Measurements from ENCODE around the gene OSCAR. TPM values are rescaled to one million over a fixed set of nuclear protein-coding genes. Genes with fewer than 3 reads are reported as not detected.

OSCAR gene
- total RNA-seq, 2 donors from 2014 or later: 2.4 TPM; not detected in 1

- Histone ChIP-seq H3K27ac (no peak overlapping the region), H3K4me1 (peaks cover 0 to 41% of the 10 kb centered on the region in 2 donors), H3K9me3 (no peaks in the 10 kb centered on the region), H3K36me3 (peaks cover 49% of the 10 kb centered on the region), H3K27me3 (no peaks in the 10 kb centered on the region), H3K4me3 (no peak overlapping the region)
- no peak for TF ChIP-seq CTCF (IDR thresholded peaks at IDR 0.05)
- no peak for DNase-seq (ENCODE audit: low spot score)
Observed at GRCh38 chr19:54142166-54142780, 41.7 kb upstream of the OSCAR start.

GRCh38 chr19:54141356-54141755 is 40.8 kb upstream of the OSCAR start:
- Histone ChIP-seq H3K4me1 (peaks cover 0 to 37% of the 10 kb centered on the region in 2 donors), H3K27ac (no peak overlapping the region), H3K27me3 (no peaks in the 10 kb centered on the region), H3K36me3 (peaks cover 40% of the 10 kb centered on the region), H3K4me3 (no peak overlapping the region), H3K9me3 (no peaks in the 10 kb centered on the region)
- no peak for DNase-seq (ENCODE audit: low spot score)
- no peak for TF ChIP-seq CTCF (IDR thresholded peaks at IDR 0.05)

GRCh38 chr19:54138489-54139256 is 38.1 kb upstream of the OSCAR start:
- peaks cover 13% of the 10 kb centered on the region for H3K36me3 ChIP-seq
- DNase-seq (ENCODE audit: low spot score): no peak
- H3K4me1 ChIP-seq: peaks cover 0 to 44% of the 10 kb centered on the region in 2 donors
- no peak for TF ChIP-seq CTCF (IDR thresholded peaks at IDR 0.05)
- peak overlapping the region; percentile 97 to 99 for H3K4me3 ChIP-seq
- H3K27ac ChIP-seq: peak overlapping the region; percentile 92 to 97
- no peaks in the 10 kb centered on the region for H3K27me3 ChIP-seq
- no peaks in the 10 kb centered on the region for H3K9me3 ChIP-seq

GRCh38 chr19:54137699-54138488 is 37.3 kb upstream of the OSCAR start, which contains the start of gene CNOT3:
CNOT3 (plus strand) TSS chr19:54137762; CDS start chr19:54142979, 5,217 bp downstream.
- peaks cover 0 to 44% of the 10 kb centered on the region in 2 donors for H3K4me1 ChIP-seq
- no peaks in the 10 kb centered on the region for H3K27me3 ChIP-seq
- H3K27ac ChIP-seq: peak within 1 kb of the TSS; percentile 92 to 97
- peaks cover 5% of the 10 kb centered on the region for H3K36me3 ChIP-seq
- peak within 1 kb of the TSS; percentile 97 to 99 for H3K4me3 ChIP-seq
- H3K9me3 ChIP-seq: no peaks in the 10 kb centered on the region
- TF ChIP-seq CTCF (IDR thresholded peaks at IDR 0.05): peak in 1 of 2 donors; percentile 13
- DNase-seq (ENCODE audit: low spot score): no peak

GRCh38 chr19:54136864-54137698 is 36.5 kb upstream of the OSCAR start:
- H3K36me3 ChIP-seq: no peaks in the 10 kb centered on the region
- TF ChIP-seq CTCF (IDR thresholded peaks at IDR 0.05): no peak
- peak overlapping the region; percentile 92 to 97 for H3K27ac ChIP-seq
- peaks cover 0 to 44% of the 10 kb centered on the region in 2 donors for H3K4me1 ChIP-seq
- DNase-seq (ENCODE audit: low spot score): peak; percentile 100
- no peaks in the 10 kb centered on the region for H3K27me3 ChIP-seq
- no peaks in the 10 kb centered on the region for H3K9me3 ChIP-seq
- peak overlapping the region; percentile 97 to 99 for H3K4me3 ChIP-seq

Data from right atrium auricular region (tissue), 2 donors.